Endothelial cell of umbilical vein (primary cell): Measurements from ENCODE around the gene TEK. TPM values are rescaled to one million over a fixed set of nuclear protein-coding genes. Genes with fewer than 3 reads are reported as not detected.
A peak's percentile ranks its signal among the peaks of the same experiment; 100 is the strongest.

Experiments
- BruUV-seq: library from RNA; stranded (reverse); fragments of 400-500 nt; replicated peaks from 2 replicates; lab custom pipeline; 2021; lab: Mats Ljungman, UMichigan
- CTCF ChIA-PET: fragments of 300-600, 350-600 bp; sonication (Branson Sonifier 250); formaldehyde crosslinking; loops from one replicate; lab custom pipeline; 2021; ENCODE audit warnings: antibody characterized with exemption, inconsistent platforms; lab: Charles Lee
- POLR2A ChIA-PET: fragments of 300-600, 350-600 bp; sonication (Branson Sonifier 250); formaldehyde crosslinking; loops from one replicate; lab custom pipeline; 2021; ENCODE audit warnings: antibody characterized with exemption, inconsistent platforms; lab: Charles Lee
- DNase-seq: peaks from one replicate; pipeline ENCODE4 v3.0.0-alpha.2; 2011; ENCODE audit warnings: low read depth, low spot score
- FAIRE-seq: peaks from 2 replicates; lab custom pipeline; 2011; peaks lifted over from hg19 to GRCh38; lab: Jason Lieb, UNC
- H2AFZ ChIP-seq: 2 replicates; pipeline ENCODE4 v1.6.0; 2012; ENCODE audit warnings: low read depth, low read length, control low read depth, inconsistent platforms
- H3K27ac ChIP-seq: 2 replicates; pipeline ENCODE4 v1.5.1; 2011; ENCODE audit warnings: low read depth, mild to moderate bottlenecking, control low read depth, low read length, moderate library complexity; ENCODE audit not compliant: insufficient read depth
- H3K27me3 ChIP-seq, 2 experiments: 2 replicates each; pipeline versions ENCODE4 v1.6.0 to v1.6.1; 2011; ENCODE audit warnings: low read length in 2 of 2, mixed read lengths in 1 of 2; ENCODE audit not compliant: control insufficient read depth in 2 of 2, insufficient read depth in 2 of 2
- H3K36me3 ChIP-seq, 2 experiments: 2 replicates in 1 of 2; 3 replicates in 1 of 2; pipeline ENCODE4 v1.5.1; 2011; ENCODE audit warnings: low read length in 2 of 2, mild to moderate bottlenecking in 1 of 2, moderate library complexity in 1 of 2; ENCODE audit not compliant: control insufficient read depth in 2 of 2, insufficient read depth in 2 of 2; ENCODE audit errors: extremely low read depth in 1 of 2
- H3K4me1 ChIP-seq: 3 replicates; pipeline ENCODE4 v1.5.1; 2011; ENCODE audit warnings: mild to moderate bottlenecking, low read length; ENCODE audit not compliant: control insufficient read depth, insufficient read depth; ENCODE audit errors: extremely low read depth
- H3K4me2 ChIP-seq: 2 replicates; pipeline ENCODE4 v1.6.1; 2011; ENCODE audit warnings: low read length, control low read depth, mixed read lengths; ENCODE audit not compliant: insufficient read depth
- H3K4me3 ChIP-seq, 3 experiments: fragments of 200-600 bp in 1 of 3; sonication (generic), shearing (Covaris generic) in 1 of 3; replicated peaks in 1 of 3; 2 replicates each; pipeline ENCODE4 v1.5.1; 2011 to 2016; ENCODE audit warnings: control low read depth in 3 of 3, low read length in 3 of 3, mild to moderate bottlenecking in 2 of 3, inconsistent platforms in 1 of 3, low read depth in 1 of 3, moderate library complexity in 1 of 3; ENCODE audit not compliant: insufficient read depth in 1 of 3
- H3K79me2 ChIP-seq: 2 replicates; pipeline ENCODE4 v1.6.0; 2012; ENCODE audit warnings: low read length, inconsistent platforms; ENCODE audit not compliant: control insufficient read depth, insufficient read depth
- H3K9ac ChIP-seq: replicated peaks from 2 replicates; pipeline ENCODE3; 2011; ENCODE audit warnings: low read length, control low read depth; ENCODE audit not compliant: insufficient read depth; ENCODE audit errors: extremely low read depth
- H3K9me1 ChIP-seq: replicated peaks from 3 replicates; pipeline ENCODE4 v1.6.0; 2011; ENCODE audit warnings: mild to moderate bottlenecking, low read length; ENCODE audit not compliant: control insufficient read depth, insufficient read depth; ENCODE audit errors: extremely low read depth
- H3K9me3 ChIP-seq: replicated peaks from 2 replicates; pipeline ENCODE4 v1.5.1; 2012; ENCODE audit warnings: low read length, inconsistent platforms; ENCODE audit not compliant: control insufficient read depth, insufficient read depth
- H4K20me1 ChIP-seq: replicated peaks from 2 replicates; pipeline ENCODE3; 2011; ENCODE audit warnings: mild to moderate bottlenecking, low read length; ENCODE audit not compliant: control insufficient read depth, insufficient read depth; ENCODE audit errors: extremely low read depth
- CTCF ChIP-seq, 2 donors: IDR thresholded peaks; 1 replicate in 1 of 2; 2 replicates in 1 of 2; pipeline ENCODE4 v1.5.1; 2011; ENCODE audit warnings: low read length in 2 of 2, mild to moderate bottlenecking in 2 of 2, moderate library complexity in 2 of 2, control low read depth in 1 of 2, inconsistent platforms in 1 of 2, low read depth in 1 of 2; ENCODE audit not compliant: insufficient read depth in 1 of 2; ENCODE audit errors: extremely low read depth in 1 of 2
- EZH2 ChIP-seq: IDR thresholded peaks from 2 replicates; pipeline ENCODE4 v1.6.1; 2012; ENCODE audit warnings: borderline replicate concordance, low read depth, mild to moderate bottlenecking, moderate library complexity, low read length, inconsistent platforms; ENCODE audit not compliant: severe bottlenecking
- FOS ChIP-seq: IDR thresholded peaks from 2 replicates; pipeline ENCODE4 v1.6.1; 2011; ENCODE audit warnings: mild to moderate bottlenecking, low read length, moderate library complexity, borderline replicate concordance; ENCODE audit not compliant: insufficient read depth
- GATA2 ChIP-seq: IDR thresholded peaks from 2 replicates; pipeline ENCODE4 v1.7.0; 2011; ENCODE audit warnings: low read depth, mild to moderate bottlenecking, moderate library complexity, mixed read lengths, low read length; ENCODE audit not compliant: insufficient read length, insufficient read depth
- JUN ChIP-seq: IDR thresholded peaks from 2 replicates; pipeline ENCODE4 v1.6.1; 2011; ENCODE audit warnings: borderline replicate concordance, low read depth; ENCODE audit not compliant: insufficient read length, insufficient read depth
- MAX ChIP-seq: IDR thresholded peaks from 2 replicates; pipeline ENCODE4 v1.6.1; 2011; ENCODE audit not compliant: insufficient read depth, insufficient read length
- MYC ChIP-seq: IDR thresholded peaks from one replicate; pipeline ENCODE4 v1.6.1; 2011; ENCODE audit warnings: mild to moderate bottlenecking, low read depth, low read length
- POLR2A ChIP-seq: IDR thresholded peaks from 2 replicates; pipeline ENCODE4 v1.6.1; 2012; ENCODE audit warnings: low read depth, mild to moderate bottlenecking, control low read depth, low read length
- POLR2AphosphoS5 ChIP-seq: IDR thresholded peaks from 2 replicates; pipeline ENCODE4 v1.6.1; 2012; ENCODE audit warnings: low read depth, mild to moderate bottlenecking, control low read depth, low read length, moderate library complexity; ENCODE audit not compliant: insufficient read depth
- dilution Hi-C: fragments of 300-500 bp; cut with MboI; formaldehyde crosslinking; loops from one replicate; pipeline ENCODE4 v1.15.0; 2019; ENCODE audit warnings: low sequenced_read_pairs; ENCODE audit not compliant: extremely low pct_ligation_motif_present
- intact Hi-C: fragments of 100-400 bp; cut with micrococcal nuclease; formaldehyde crosslinking; loops from one replicate; pipeline ENCODE4 v1.10.0; 2022
- polyA plus RNA-seq, 4 experiments: library from polyadenylated mRNA; depleted of rRNA in 3 of 4; stranded (reverse) in 3 of 4; unstranded in 1 of 4; fragments of >200 nt; gene quantifications; 2 replicates each; pipeline versions ENCODE4 v1.2.1 to v1.2.3, GENCODE V29; 2011 to 2012; ENCODE audit warnings: missing spikeins in 1 of 4
- total RNA-seq: library from RNA; stranded (reverse); gene quantifications from 2 replicates; pipeline ENCODE4 v1.2.3, GENCODE V29; 2021

The TEK gene
- total and polyA plus RNA-seq, 2 donors (not counting 3 experiments of a cell fraction or from before 2014, with no cell fraction given): 26.9 to 44.1 TPM

GRCh38 chr9:27149651-27150050, 40.6 kb downstream of the TEK start:
- H3K9me3 ChIP-seq: no peaks in the 10 kb centered on the region
- DNase-seq (no peak), FAIRE-seq (no peak)
- H3K27ac ChIP-seq: no peak overlapping the region
- H3K36me3 ChIP-seq: no peaks in the 10 kb centered on the region
- no peaks in the 10 kb centered on the region for H4K20me1 ChIP-seq
- no peak for TF ChIP-seq GATA2
- CTCF ChIA-PET: no interaction called here
- no peaks in the 10 kb centered on the region for H3K27me3 ChIP-seq
- POLR2A ChIA-PET: no interaction called here
- dilution Hi-C loops: no loop called here
- H3K9me1 ChIP-seq: no peaks in the 10 kb centered on the region
- H3K79me2 ChIP-seq: peaks cover 39% of the 10 kb centered on the region
- H2AFZ ChIP-seq: no peak overlapping the region
- H3K4me1 ChIP-seq: peaks cover 49% of the 10 kb centered on the region
- H3K4me3 ChIP-seq: no peak overlapping the region
- no peak overlapping the region for H3K9ac ChIP-seq
- intact Hi-C loops: no loop called here
- H3K4me2 ChIP-seq: no peak overlapping the region
- BruUV-seq: no TSS peak

- intact Hi-C loops: loop anchor here (1.0 kb wide), 1 partner anchor 34 kb away; no protein-coding TSS in a partner anchor
- TF ChIP-seq MYC (no peak), EZH2 (no peak), GATA2 (no peak), JUN (no peak), POLR2AphosphoS5 (peak; percentile 36), POLR2A (no peak), CTCF (IDR thresholded peaks at IDR 0.05; ENCODE audit: extremely low read depth in 1 of 2, insufficient read depth in 1 of 2, low read depth in 1 of 2, low read length in 2 of 2) (no peak), MAX (no peak), FOS (peak; percentile 36)
- H3K9ac ChIP-seq: no peak overlapping the region
These were observed 41.9 kb downstream of the TEK start for GRCh38 chr9:27150746-27151406.

More at GRCh38 chr9:27150746-27151406, 41.9 kb downstream of the TEK start:
- H3K27me3 ChIP-seq: no peaks in the 10 kb centered on the region
- peak overlapping the region; percentile 65 for H3K27ac ChIP-seq
- H2AFZ ChIP-seq: no peak overlapping the region
- DNase-seq: peak; percentile 60
- no peak for FAIRE-seq
- H3K79me2 ChIP-seq: peaks cover 34% of the 10 kb centered on the region
- ChIA-PET POLR2A (no interaction called here), CTCF (interaction anchor here (2.2 kb wide), 1 partner anchor 9 kb away, joined by 5 read pairs; no protein-coding TSS in a partner anchor)
- no TSS peak for BruUV-seq
- H3K36me3 ChIP-seq: no peaks in the 10 kb centered on the region
- dilution Hi-C loops: no loop called here
- H3K9me3 ChIP-seq: no peaks in the 10 kb centered on the region
- H3K4me3 ChIP-seq: no peak overlapping the region
- no peaks in the 10 kb centered on the region for H3K9me1 ChIP-seq
- peaks cover 50% of the 10 kb centered on the region for H3K4me1 ChIP-seq
- peak overlapping the region; percentile 9 for H3K4me2 ChIP-seq
- H4K20me1 ChIP-seq: no peaks in the 10 kb centered on the region
